GM18867 (cell line): ENCODE data around the gene GFRA1.

Experiments used
- ATAC-seq: cut with Tn5 transposase; IDR thresholded peaks from one replicate; pipeline ENCODE4 v1.9.1; 2021; ENCODE audit warnings: mild to moderate bottlenecking, moderate library complexity; ENCODE audit not compliant: unreplicated experiment

GFRA1 gene

DNA sequence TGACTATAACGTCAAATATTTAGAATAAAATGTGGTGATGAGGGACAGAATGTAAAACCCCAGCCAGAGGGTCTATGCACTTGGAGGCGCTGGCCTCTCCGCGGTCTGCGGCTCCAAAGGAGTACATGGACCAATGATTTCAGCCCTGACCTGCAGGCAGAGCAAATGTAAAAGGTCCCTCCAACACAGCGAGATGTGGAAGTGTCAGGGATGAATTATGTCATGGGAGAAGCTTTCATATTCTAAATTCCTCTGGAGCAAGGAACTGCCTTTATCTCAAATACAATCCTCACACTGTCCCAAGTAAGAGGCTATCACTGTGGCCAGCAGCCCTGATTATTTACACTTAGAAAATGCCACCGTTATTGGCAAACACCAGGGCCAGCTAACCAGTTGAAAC is 139.4 kb downstream of the GFRA1 start:
- no peak for ATAC-seq

DNA sequence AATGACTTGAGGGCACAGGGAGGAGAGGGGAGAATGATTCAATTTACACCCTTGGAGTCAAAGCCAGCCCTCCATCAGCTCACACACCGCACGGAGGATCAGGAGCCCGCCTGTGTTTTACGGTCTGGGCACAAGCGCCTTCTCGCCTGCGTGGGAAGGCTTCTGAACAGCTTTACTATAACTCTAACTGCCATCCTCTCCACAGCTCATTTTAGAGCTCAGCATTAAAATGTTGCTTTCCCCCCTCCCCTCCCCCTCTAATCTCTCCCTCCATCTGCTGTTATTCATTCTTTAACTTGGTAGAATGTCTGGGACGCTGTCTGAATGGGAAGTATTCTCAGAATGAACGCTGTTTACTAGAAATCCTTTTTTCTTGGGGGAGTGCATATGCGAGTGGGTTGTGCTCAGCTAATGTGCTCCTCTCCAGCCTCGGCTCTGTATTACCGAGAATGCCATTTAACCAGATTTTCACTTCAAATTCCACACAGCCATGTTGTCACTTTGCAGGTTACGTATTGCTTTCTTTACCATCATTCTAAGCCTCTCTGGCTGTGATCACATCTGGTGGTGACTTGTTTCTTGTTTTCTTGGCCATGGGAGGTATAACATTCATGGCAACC is 140.1 kb downstream of the GFRA1 start:
- ATAC-seq = no peak

DNA sequence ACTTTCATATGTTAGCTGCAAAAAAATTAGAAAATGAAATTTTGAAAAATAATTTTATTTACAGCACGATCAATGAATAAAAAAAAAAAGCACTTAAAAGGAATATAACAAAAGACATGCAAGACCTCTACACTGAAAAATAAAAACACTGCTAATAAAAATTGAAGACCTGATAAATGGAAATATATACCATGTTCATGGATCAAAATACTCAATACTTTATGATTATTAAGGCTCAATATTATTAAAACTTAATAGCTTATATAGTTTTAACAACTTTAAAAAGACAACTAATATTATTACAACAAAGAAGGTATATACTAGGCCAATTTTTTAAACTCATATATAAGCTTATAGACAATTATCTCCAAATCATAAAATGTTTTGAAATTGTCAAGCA is 143.0 kb downstream of the GFRA1 start:
- no peak for ATAC-seq

GRCh38 chr10:116126954-116127695 is 145.9 kb downstream of the GFRA1 start:
- no peak for ATAC-seq

DNA sequence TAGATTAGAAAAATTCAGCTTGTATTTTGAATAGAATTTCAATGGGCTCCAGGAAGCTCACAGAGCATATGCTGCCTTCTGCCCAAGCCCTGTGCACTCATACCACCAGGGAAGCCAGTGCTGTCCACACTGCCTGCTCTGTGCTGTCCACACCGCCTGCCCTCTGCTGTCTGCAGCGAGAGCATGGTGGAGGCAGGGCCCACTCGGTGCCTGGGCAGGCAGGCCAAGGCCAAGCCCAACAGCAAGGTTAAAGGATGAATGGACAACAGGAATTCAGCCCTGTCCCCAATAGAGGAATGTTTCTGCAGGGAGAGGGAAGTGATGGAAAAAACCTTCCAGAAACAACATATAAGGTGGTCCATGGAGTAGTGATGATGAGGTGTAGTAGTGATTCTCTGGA is 146.8 kb downstream of the GFRA1 start:
- no peak for ATAC-seq

DNA sequence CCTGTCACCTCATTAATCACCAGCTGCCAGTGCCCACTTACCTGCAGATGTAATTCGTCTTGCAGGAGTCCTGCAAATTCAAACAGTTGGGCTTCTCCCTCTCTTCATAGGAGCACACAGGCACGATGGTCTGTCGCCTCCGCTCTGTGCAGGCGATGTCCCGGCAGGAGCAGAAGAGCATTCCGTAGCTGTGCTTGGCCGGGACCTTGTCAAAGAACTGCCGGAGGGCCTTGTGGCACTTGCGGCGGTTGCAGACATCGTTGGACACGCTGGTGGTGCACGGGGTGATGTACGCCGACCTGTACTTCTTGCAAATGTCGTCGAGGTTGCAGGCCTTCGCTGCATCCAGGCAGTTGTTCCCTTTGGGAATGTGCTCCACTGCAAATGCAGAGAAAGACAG is 147.8 kb downstream of the GFRA1 start:
- ATAC-seq = no peak

DNA sequence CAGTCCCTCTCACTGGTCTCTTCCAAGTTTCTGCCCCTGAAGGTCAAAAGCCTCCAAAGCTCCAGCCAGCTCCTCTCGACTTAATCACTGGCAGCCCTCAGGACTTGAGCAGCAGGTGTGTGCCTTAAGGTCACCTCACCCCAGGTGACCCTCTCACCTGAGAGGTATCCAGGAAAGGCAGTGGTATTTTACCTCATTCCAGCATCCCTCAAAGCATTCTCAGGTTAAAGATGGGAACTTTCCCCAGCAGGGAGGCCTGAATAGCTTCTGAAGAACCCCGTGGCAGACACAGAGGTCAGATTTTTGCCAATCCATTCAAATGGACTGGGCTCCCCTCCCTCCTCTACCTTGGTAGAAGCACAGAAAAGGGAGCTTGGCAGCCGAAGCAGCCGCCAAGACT is 148.2 kb downstream of the GFRA1 start:
- no peak for ATAC-seq

DNA sequence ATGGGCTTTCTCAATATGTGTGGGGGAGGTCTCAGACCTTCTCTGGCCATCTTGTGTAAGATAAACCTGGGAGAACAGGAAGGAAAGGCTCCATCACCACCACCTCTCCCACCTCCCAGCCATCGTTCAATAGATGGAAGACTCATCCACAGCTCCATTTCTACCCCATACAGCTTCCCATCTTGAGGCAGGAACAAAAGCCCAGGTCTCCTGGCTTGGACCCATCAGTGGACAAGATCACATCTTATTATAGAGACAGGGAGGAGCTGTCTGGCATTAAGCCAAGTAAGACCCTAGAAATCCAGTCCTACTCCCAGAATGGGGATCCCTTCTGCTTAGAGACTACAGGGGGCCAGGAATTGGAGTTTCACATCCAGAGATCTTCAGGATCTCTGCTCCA is 150.3 kb downstream of the GFRA1 start:
- ATAC-seq = no peak

- ATAC-seq = no peak
These were observed 151.1 kb downstream of the GFRA1 start for GRCh38 chr10:116121640-116122525.

DNA sequence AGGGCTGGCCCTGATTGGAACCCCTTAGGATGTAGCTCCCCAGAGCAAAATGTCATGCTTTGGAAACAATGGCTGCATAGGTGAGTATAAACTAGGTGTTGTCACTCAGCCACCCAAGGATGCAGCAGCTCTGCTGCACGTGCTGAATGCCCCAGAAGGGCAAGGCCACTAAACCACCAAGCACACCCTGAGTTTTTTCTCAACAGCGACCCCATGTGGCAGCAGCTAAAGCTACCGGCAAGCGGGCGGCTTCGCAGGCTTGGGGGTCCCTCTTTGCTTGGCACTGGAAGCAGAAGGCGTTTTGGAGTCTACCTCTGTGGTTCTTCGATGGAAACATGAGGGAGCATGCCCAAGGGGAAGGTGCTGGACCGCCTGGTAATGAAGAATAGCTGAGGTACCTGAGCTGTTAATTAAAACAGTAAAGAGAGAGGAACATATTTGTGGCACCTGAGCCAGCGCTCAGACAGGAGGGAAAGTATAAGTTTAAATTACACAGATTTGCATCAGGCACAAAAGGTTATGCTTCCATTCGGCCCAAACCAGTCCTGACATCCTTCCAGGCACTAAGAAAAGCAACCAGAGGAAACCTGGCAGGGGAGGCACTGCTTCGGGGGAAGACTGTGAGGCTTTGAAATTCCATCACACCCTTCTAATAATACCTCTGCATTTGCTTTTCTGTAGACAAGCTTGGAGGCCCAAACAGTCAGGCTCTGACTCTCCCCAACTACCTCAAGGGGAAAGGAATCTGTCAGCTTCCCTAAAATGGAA is 152.1 kb downstream of the GFRA1 start:
- no peak for ATAC-seq

DNA sequence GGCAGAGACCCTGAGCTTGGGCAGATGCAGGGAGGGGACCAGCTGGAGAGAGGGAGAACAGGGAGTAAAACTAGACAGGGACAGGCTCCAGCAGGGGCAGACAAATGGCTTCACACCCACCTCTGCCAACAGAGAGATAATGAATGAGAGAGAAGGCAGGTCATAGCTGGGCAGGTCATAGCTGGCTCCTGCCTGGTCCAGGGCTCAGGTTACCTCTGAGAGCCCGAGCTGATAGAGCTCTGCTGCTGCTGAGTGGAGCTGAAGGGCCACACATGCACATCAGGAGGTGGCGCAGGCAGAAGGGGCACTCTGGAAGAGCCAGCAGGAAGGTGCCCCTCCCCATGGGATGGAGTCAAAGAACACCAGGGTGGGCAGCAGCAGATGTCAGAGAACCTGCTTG is 154.2 kb downstream of the GFRA1 start:
- no peak for ATAC-seq

GRCh38 chr10:116115797-116116196 is 157.2 kb downstream of the GFRA1 start:
- ATAC-seq = no peak

- ATAC-seq = no peak
These were observed 157.9 kb downstream of the GFRA1 start for GRCh38 chr10:116115036-116115641.

- no peak for ATAC-seq
These were observed 159.1 kb downstream of the GFRA1 start for GRCh38 chr10:116113721-116114501.

- no peak for ATAC-seq
These were observed 160.5 kb downstream of the GFRA1 start for GRCh38 chr10:116112232-116113231.

- ATAC-seq = no peak
These were observed 161.4 kb downstream of the GFRA1 start for GRCh38 chr10:116111483-116112095.

GRCh38 chr10:116110736-116111135 is 162.3 kb downstream of the GFRA1 start:
- ATAC-seq = no peak

DNA sequence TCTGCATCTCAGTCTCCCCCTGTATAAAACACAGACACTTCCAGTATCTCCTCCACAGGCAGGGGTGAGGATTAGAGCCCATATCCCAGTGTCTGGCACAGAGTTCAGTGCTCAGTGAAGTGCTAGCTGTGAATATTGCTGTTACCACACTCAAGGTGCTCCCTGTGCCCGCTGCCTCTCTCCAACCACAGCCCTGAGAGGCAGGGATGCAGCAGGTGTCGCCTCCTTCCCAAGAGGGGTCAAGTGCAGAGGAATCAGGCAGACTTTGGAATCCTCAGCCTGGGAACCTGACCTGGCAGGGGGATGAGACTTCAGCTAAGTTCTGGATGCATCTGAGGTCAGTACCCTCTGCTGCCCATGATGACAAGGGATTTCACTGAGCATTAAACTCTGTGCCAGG is 163.1 kb downstream of the GFRA1 start:
- no peak for ATAC-seq
